Heart left ventricle (tissue), 16 donors: ENCODE measurements around the gene TTI1. TPM values are rescaled to one million over a fixed set of nuclear protein-coding genes. Genes with fewer than 3 reads are reported as not detected.
A peak's percentile ranks its signal among the peaks of the same experiment; 100 is the strongest.

ENCODE experiments used
- ATAC-seq, 4 donors: fragments of 200-7000 bp; cut with Tn5 transposase; one replicate each; pipeline ENCODE4 v1.9.1; 2020 to 2022; ENCODE audit warnings: moderate library complexity in 4 of 4, mild to moderate bottlenecking in 3 of 4, moderate number of reproducible peaks in 1 of 4
- DNase-seq, 5 donors: peaks; one replicate each; pipeline ENCODE4 v3.0.0-alpha.2; 2020
- H3K27ac ChIP-seq, 12 donors: fragments of 200-600 bp; sonication (generic) in 4 of 12; one replicate each; pipeline versions ENCODE4 v1.5.0 to v1.8.0; 2016 to 2022; ENCODE audit warnings: mild to moderate bottlenecking in 2 of 12
- H3K27me3 ChIP-seq, 9 donors: fragments of 200-600 bp; sonication (generic) in 2 of 9; one replicate each; pipeline versions ENCODE4 v1.5.1 to v1.8.0; 2016 to 2022; ENCODE audit warnings: mild to moderate bottlenecking in 3 of 9
- H3K36me3 ChIP-seq, 9 donors: fragments of 200-600 bp; sonication (generic) in 2 of 9; one replicate each; pipeline versions ENCODE4 v1.5.0 to v1.8.0; 2018 to 2022; ENCODE audit warnings: mild to moderate bottlenecking in 2 of 9
- H3K4me1 ChIP-seq, 12 donors: fragments of 200-600 bp; sonication (generic) in 4 of 12; one replicate each; pipeline versions ENCODE4 v1.5.0 to v1.8.0; 2016 to 2022; ENCODE audit warnings: mild to moderate bottlenecking in 3 of 12
- H3K4me3 ChIP-seq, 12 donors: fragments of 200-600 bp; sonication (generic) in 4 of 12; one replicate each; pipeline versions ENCODE4 v1.5.0 to v1.8.0; 2017 to 2022; ENCODE audit warnings: mild to moderate bottlenecking in 9 of 12, moderate library complexity in 4 of 12
- H3K9me3 ChIP-seq, 12 donors: fragments of 200-600 bp; sonication (generic) in 4 of 12; one replicate each; pipeline versions ENCODE4 v1.5.0 to v1.8.0; 2016 to 2022; ENCODE audit warnings: mild to moderate bottlenecking in 1 of 12
- POLR2A ChIP-seq, 2 donors: fragments of 450-650 bp; IDR thresholded peaks; one replicate each; pipeline ENCODE4 v1.6.1; 2017; ENCODE audit warnings: antibody characterized with exemption in 2 of 2, mild to moderate bottlenecking in 2 of 2, moderate library complexity in 2 of 2
- WGBS, 4 donors: extraction: QIAGEN DNeasy Blood & Tissue Kit in 2 of 4; methylation state at CpG; one replicate each; pipeline versions ENCODE4 v1.1.5 to v1.1.7; 2013 to 2018; 5-methylcytosine and 5-hydroxymethylcytosine counted together
- intact Hi-C, 10 donors: fragments of 100-400 bp; cut with DNase I; formaldehyde crosslinking; loops; one replicate each; pipeline versions ENCODE4 v1.11.1 to v1.14.2; 2022
- polyA plus RNA-seq, 2 donors: library from polyadenylated mRNA; stranded (reverse); fragments of 200-250 nt; gene quantifications; one replicate each; pipeline ENCODE4 v1.2.3, GENCODE V29; 2013
- total RNA-seq, 9 donors: library from RNA; depleted of rRNA in 2 of 9; stranded (reverse); fragments of >200 nt in 2 of 9; fragmentation: NEBNext Ultra II Directional in 3 of 9; extraction: Animal tissue kit (Norgen Biotek cat#: 25700) in 3 of 9; gene quantifications; one replicate each; pipeline versions ENCODE4 v1.1.0 to v1.2.4, GENCODE V29; 2016 to 2023
- TF ChIP-seq, protein P1 (sequence below), 12 donors: fragments of 200-600 bp; sonication (generic) in 4 of 12; IDR thresholded peaks; one replicate each; pipeline versions ENCODE4 v1.5.0 to v1.8.0; 2018 to 2022; ENCODE audit warnings: antibody characterized with exemption in 12 of 12, mild to moderate bottlenecking in 5 of 12
- donor health status: ischemic (EF 13 %, LVEDD 7.1; RV severe dilation, severe dysfunction).
- donor health status: healthy with polysubstance abuse.
- donor health status: DM: no; HTN: yes; CAD: no.
- donor health status: DM: no; HTN: no; CAD: no.
- donor health status: ischemic (EF 25% LVEDD 6.9; RV normal size, moderate dysfunction).
- donor health status: ischemic (EF 25% LVEDD 5.7; RV mildly dilated, moderate dysfunction).
- donor health status: healthy.
- donor health status: DM: yes; HTN: yes; CAD: no.
- donor health status: ischemic (EF 35%, LVEDD 5.7; RV mildly dilated, moderate dysfunction).
- donor health status: nonischemic (EF 11% LVEDD 7.7; RV severe dilation, severe dysfunction).
- donor health status: DM: yes; HTN: yes; CAD: no.
- donor health status: PGD.
- donor health status: ischemic (EF 29% LVEDD 5.4; RV normal size, mild dysfunction).
- donor health status: nonischemic (EF 23%, LVEDD 6.1; RV moderate dilation, normal function).

The TTI1 gene
- total and polyA plus RNA-seq, 11 donors, result 7.3 to 13.3 (median 11.0) TPM

DNA sequence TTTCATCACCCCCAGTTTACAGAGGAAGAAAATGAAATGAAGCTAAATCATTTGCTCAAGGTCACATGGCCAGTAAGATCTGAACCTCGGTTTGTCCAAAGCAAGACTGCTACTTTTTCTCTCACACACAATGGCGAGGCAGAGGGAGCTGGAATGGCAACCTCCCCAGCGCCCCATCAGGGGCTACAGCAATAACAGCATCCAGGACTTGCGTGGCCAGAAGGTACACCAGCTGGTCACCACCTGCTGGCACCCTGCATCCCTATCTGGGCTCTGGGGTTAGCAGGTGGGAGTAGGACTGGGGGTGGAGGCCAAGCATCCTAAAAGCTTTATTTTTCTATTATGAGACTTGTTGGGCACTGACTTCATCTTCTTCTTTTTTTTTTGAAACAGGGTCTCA is 41.3 kb downstream of the TTI1 start:
- no peaks in the 10 kb centered on the region for H3K27me3 ChIP-seq
- TF ChIP-seq, protein P1, sequence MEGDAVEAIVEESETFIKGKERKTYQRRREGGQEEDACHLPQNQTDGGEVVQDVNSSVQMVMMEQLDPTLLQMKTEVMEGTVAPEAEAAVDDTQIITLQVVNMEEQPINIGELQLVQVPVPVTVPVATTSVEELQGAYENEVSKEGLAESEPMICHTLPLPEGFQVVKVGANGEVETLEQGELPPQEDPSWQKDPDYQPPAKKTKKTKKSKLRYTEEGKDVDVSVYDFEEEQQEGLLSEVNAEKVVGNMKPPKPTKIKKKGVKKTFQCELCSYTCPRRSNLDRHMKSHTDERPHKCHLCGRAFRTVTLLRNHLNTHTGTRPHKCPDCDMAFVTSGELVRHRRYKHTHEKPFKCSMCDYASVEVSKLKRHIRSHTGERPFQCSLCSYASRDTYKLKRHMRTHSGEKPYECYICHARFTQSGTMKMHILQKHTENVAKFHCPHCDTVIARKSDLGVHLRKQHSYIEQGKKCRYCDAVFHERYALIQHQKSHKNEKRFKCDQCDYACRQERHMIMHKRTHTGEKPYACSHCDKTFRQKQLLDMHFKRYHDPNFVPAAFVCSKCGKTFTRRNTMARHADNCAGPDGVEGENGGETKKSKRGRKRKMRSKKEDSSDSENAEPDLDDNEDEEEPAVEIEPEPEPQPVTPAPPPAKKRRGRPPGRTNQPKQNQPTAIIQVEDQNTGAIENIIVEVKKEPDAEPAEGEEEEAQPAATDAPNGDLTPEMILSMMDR (IDR thresholded peaks at IDR 0.05), result no peak
- TF ChIP-seq POLR2A (IDR thresholded peaks at IDR 0.05), result no peak
- peaks cover 9 to 83% (median 49%) of the 10 kb centered on the region in 12 donors for H3K4me1 ChIP-seq
- intact Hi-C loops, result loop anchor here (2.0 to 10.0 kb wide), 14 partner anchors 85 to 430 kb away; partner anchors contain the start of gene VSTM2L (in 3 of the 10)
- WGBS, 4 donors, result 93 to 96% (median 94%) methylated on average over 3 to 4 of the region's 4 CpGs
- no peaks in the 10 kb centered on the region for H3K9me3 ChIP-seq
- H3K36me3 ChIP-seq, result peaks cover 0 to 51% (median 32%) of the 10 kb centered on the region in 9 donors
- ATAC-seq, result no peak
- no peak for DNase-seq
- no peak overlapping the region for H3K4me3 ChIP-seq
- H3K27ac ChIP-seq, result peak overlapping the region; percentile 68 to 93 (median 83)

DNA sequence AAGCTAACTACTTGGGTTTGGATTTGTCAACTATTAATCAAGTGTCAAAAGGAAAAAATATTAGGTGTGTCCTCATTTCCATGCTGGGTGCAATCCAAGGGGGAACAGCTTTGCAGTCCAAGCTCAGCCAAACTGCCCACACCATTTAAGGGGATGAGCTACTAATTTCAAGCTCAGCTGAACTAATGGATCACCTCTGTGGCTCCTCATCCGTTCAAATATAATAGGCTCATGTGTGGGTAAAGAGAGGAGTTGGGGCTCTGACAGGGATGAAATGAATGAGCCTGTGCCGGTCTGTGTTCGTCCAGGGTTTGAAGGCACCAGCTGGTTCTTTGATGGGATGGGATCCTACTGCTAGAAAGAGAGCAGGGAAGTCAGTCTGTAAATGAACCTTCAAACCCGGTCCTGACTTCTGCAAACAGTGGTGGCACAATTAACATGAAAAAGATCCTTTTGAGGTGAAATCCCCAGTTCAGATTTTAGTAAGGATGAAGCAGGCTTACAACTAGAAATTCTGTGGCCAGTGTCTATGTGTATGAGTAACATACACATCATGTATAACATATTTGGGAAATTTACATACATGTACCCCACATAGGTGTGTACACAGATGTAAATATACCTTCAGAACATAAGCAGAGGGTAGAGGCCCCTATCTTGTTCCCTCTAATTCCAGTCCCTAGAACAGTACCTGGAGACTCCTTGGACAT is 41.9 kb downstream of the TTI1 start:
- H3K4me1 ChIP-seq, result peaks cover 9 to 89% (median 53%) of the 10 kb centered on the region in 12 donors
- intact Hi-C loops, result loop anchor here (5.0 to 10.0 kb wide), 11 partner anchors 84 to 429 kb away; partner anchors contain the start of gene VSTM2L (in 3 of the 10)

DNA sequence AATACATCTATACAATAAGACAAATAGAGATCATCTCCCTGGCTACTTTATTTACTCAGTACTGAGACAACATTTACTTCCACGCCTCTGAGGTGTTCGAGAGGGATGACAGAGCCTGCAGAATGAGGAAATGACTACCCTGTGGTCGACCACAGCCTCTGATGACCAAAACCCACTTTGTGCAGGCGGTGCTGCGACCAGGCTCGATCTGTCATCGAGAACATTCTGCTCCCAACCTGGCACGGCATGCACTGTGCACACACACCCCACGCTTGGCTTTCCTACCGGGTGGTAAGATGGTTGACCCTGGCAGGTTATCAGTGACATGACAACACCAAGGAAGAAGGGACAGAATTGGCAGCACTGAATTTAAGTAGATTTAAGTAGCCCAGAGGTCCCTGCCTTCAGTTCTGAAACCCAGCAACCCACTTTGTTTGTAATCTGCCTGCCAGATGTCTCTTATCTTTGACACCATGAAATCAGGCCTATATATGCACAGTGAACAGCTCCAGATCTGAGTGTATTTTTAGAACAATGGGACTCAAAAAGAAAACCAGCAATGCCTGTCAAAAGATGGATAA is 42.6 kb downstream of the TTI1 start:
- WGBS, 4 donors, result 28 to 52% (median 43%) methylated on average over 6 to 10 of the region's 10 CpGs
- H3K9me3 ChIP-seq, result no peaks in the 10 kb centered on the region
- peak overlapping the region; percentile 68 to 93 (median 83) for H3K27ac ChIP-seq
- peaks cover 0 to 44% (median 19%) of the 10 kb centered on the region in 9 donors for H3K36me3 ChIP-seq
- H3K27me3 ChIP-seq, result no peaks in the 10 kb centered on the region
- ATAC-seq (peak; percentile 66 to 75 (median 74)), DNase-seq (peak; percentile 52 to 92 (median 76))
- H3K4me3 ChIP-seq, result no peak overlapping the region
- peaks cover 7 to 89% (median 53%) of the 10 kb centered on the region in 12 donors for H3K4me1 ChIP-seq
- intact Hi-C loops, result loop anchor here (5.0 to 10.0 kb wide), 11 partner anchors 83 to 428 kb away; partner anchors contain the start of gene VSTM2L (in 3 of the 10)
- no peak for TF ChIP-seq POLR2A (IDR thresholded peaks at IDR 0.05)
- TF ChIP-seq, protein P1 (IDR thresholded peaks at IDR 0.05), result no peak

More for the DNA sequence above, 41.9 kb downstream of the TTI1 start:
- no peaks in the 10 kb centered on the region for H3K27me3 ChIP-seq
- DNase-seq (no peak), ATAC-seq (no peak)
- H3K4me3 ChIP-seq, result no peak overlapping the region
- no peaks in the 10 kb centered on the region for H3K9me3 ChIP-seq
- 36 to 52% (median 42%) methylated on average over 4 of the region's 4 CpGs for WGBS, 4 donors
- peaks cover 0 to 47% (median 26%) of the 10 kb centered on the region in 9 donors for H3K36me3 ChIP-seq
- TF ChIP-seq, protein P1 (IDR thresholded peaks at IDR 0.05), result no peak
- no peak for TF ChIP-seq POLR2A (IDR thresholded peaks at IDR 0.05)
- peak overlapping the region; percentile 68 to 93 (median 83) for H3K27ac ChIP-seq
